ENCODE results near the gene SLC34A1. TPM values are rescaled to one million over a fixed set of nuclear protein-coding genes. Genes with fewer than 3 reads are reported as not detected.

SLC34A1 gene
- total RNA-seq, 1 donor from 2014 or later: not detected

- ChIA-PET POLR2A (interaction anchor here (0.6 to 6.3 kb wide), 13 partner anchors 13 to 107 kb away, joined by 3 to 88 read pairs (median 4); partner anchors contain the start of genes GRK6, PRR7 and RGS14), CTCF (interaction anchor here (0.7 to 8.5 kb wide), 29 partner anchors 9 to 291 kb away, joined by 3 to 293 read pairs (median 4); partner anchors contain the start of genes GRK6, PDLIM7 and PRR7)
- DNase-seq: peak; percentile 77
- H3K27ac Mint-ChIP-seq: no peak overlapping the region
- no peaks in the 10 kb centered on the region for H3K36me3 Mint-ChIP-seq (ENCODE audit: low read depth)
- peak; percentile 7 for TF ChIP-seq CTCF (IDR thresholded peaks at IDR 0.05)
- peak; percentile 82 for ATAC-seq (ENCODE audit: low read depth)
- H3K27me3 Mint-ChIP-seq: peaks cover 5% of the 10 kb centered on the region
- no peaks in the 10 kb centered on the region for H3K9me3 Mint-ChIP-seq
- peak overlapping the region; percentile 79 for H3K4me3 Mint-ChIP-seq
- peaks cover 39% of the 10 kb centered on the region for H3K4me1 Mint-ChIP-seq
- intact Hi-C loops (cut with micrococcal nuclease): loop anchor here (1.0 to 2.0 kb wide), 8 partner anchors 14 to 93 kb away; partner anchors contain the start of genes GRK6, MXD3, PDLIM7 and PRR7
Observed at GRCh38 chr5:177403792-177404640, 19.8 kb downstream of the SLC34A1 start.

- H3K9me3 Mint-ChIP-seq: no peaks in the 10 kb centered on the region
- POLR2A ChIA-PET: interaction anchor here (0.7 to 6.3 kb wide), 9 partner anchors 14 to 106 kb away, joined by 3 to 88 read pairs (median 8); partner anchors contain the start of genes GRK6, PRR7 and RGS14
- TF ChIP-seq CTCF (IDR thresholded peaks at IDR 0.05): no peak
- intact Hi-C loops (cut with micrococcal nuclease): loop anchor here (1.0 to 2.0 kb wide), 4 partner anchors 22 to 93 kb away; partner anchors contain the start of genes GRK6, PDLIM7 and PRR7
- DNase-seq (no peak), ATAC-seq (ENCODE audit: low read depth) (no peak)
- peak overlapping the region; percentile 79 for H3K4me3 Mint-ChIP-seq
- H3K27ac Mint-ChIP-seq: no peak overlapping the region
- peaks cover 39% of the 10 kb centered on the region for H3K4me1 Mint-ChIP-seq
- H3K27me3 Mint-ChIP-seq: peaks cover 5% of the 10 kb centered on the region
- CTCF ChIA-PET: interaction anchor here (0.7 to 8.5 kb wide), 26 partner anchors 10 to 291 kb away, joined by 3 to 293 read pairs (median 5); partner anchors contain the start of genes GRK6, PDLIM7 and PRR7
- no peaks in the 10 kb centered on the region for H3K36me3 Mint-ChIP-seq (ENCODE audit: low read depth)
Observed at GRCh38 chr5:177404641-177405179, 20.5 kb downstream of the SLC34A1 start.

- Mint-ChIP-seq H3K27ac (no peak overlapping the region), H3K27me3 (peaks cover 5% of the 10 kb centered on the region), H3K4me3 (peak overlapping the region; percentile 19), H3K4me1 (peaks cover 39% of the 10 kb centered on the region), H3K9me3 (no peaks in the 10 kb centered on the region), H3K36me3 (ENCODE audit: low read depth) (no peaks in the 10 kb centered on the region)
- intact Hi-C loops (cut with micrococcal nuclease): loop anchor here (2.0 kb wide), 2 partner anchors 21 to 41 kb away; partner anchors contain the start of genes GRK6 and PRR7
- DNase-seq (no peak), ATAC-seq (ENCODE audit: low read depth) (no peak)
- TF ChIP-seq CTCF (IDR thresholded peaks at IDR 0.05): no peak
- ChIA-PET POLR2A (interaction anchor here (4.8 to 6.3 kb wide), 4 partner anchors 21 to 50 kb away, joined by 35 to 88 read pairs (median 54); partner anchors contain the start of genes GRK6 and PRR7), CTCF (interaction anchor here (1.0 to 8.5 kb wide), 11 partner anchors 16 to 111 kb away, joined by 3 to 293 read pairs (median 10); partner anchors contain the start of genes GRK6, PDLIM7 and PRR7)
Observed at GRCh38 chr5:177405312-177405711, 21.1 kb downstream of the SLC34A1 start.

DNA sequence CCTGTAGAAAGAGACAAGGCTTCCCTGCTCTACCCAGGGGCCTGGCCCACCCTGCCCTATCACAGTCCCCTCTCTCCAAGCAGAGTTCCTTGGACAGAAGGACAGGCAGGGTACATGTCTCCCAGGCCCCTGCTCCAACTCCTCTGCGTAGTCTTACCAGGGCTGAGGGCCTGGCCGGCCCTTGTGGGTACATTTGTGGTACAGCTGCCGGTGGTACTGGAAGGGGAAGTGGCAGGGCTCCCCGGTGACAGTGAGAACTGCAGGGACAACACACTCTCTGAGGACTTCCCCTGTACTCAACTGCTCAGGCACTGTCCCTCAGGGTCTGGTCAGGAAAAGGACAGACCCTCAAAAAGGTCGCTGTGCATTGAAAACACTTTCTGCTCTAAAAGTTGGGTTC, 21.6 kb downstream of the SLC34A1 start:
- ATAC-seq (ENCODE audit: low read depth): peak; percentile 58
- CTCF ChIA-PET: interaction anchor here (1.0 to 8.5 kb wide), 7 partner anchors 17 to 103 kb away, joined by 3 to 293 read pairs (median 24); partner anchors contain the start of genes GRK6, PDLIM7 and PRR7
- Mint-ChIP-seq H3K27me3 (peaks cover 5% of the 10 kb centered on the region), H3K27ac (peak overlapping the region; percentile 61), H3K4me3 (peak overlapping the region; percentile 15), H3K36me3 (ENCODE audit: low read depth) (no peaks in the 10 kb centered on the region), H3K9me3 (no peaks in the 10 kb centered on the region), H3K4me1 (peaks cover 39% of the 10 kb centered on the region)
- no peak for TF ChIP-seq CTCF (IDR thresholded peaks at IDR 0.05)
- peak; percentile 49 for DNase-seq
- POLR2A ChIA-PET: interaction anchor here (4.8 to 6.3 kb wide), 4 partner anchors 20 to 49 kb away, joined by 35 to 88 read pairs (median 54); partner anchors contain the start of genes GRK6 and PRR7
- intact Hi-C loops (cut with micrococcal nuclease): loop anchor here (2.0 kb wide), 2 partner anchors 21 to 41 kb away; partner anchors contain the start of genes GRK6 and PRR7
